Vagina (tissue), 2 donors: ENCODE measurements around the gene LOXL4.

Experiments used
- POLR2A ChIP-seq, 2 donors: fragments of 450-650 bp; IDR thresholded peaks; one replicate each; pipeline ENCODE4 v1.6.1; 2017; ENCODE audit warnings: antibody characterized with exemption in 2 of 2, mild to moderate bottlenecking in 2 of 2, moderate library complexity in 2 of 2
- POLR2AphosphoS5 ChIP-seq, 2 donors: sonication (generic); formaldehyde crosslinking; IDR thresholded peaks; one replicate each; pipeline ENCODE4 v1.9.0; 2017; ENCODE audit warnings: antibody characterized with exemption in 2 of 2, mild to moderate bottlenecking in 2 of 2, low read depth in 1 of 2; ENCODE audit not compliant: insufficient read depth in 1 of 2
- TF ChIP-seq, protein P1 (sequence below), 3 experiments: fragments of 450-650 bp in 2 of 3; fragments of 200-600 bp in 1 of 3; sonication (generic) in 1 of 3; IDR thresholded peaks; one replicate each; pipeline ENCODE4 v1.5.1; 2017 to 2019; ENCODE audit warnings: antibody characterized with exemption in 3 of 3, mild to moderate bottlenecking in 2 of 3, moderate library complexity in 2 of 3

DNA sequence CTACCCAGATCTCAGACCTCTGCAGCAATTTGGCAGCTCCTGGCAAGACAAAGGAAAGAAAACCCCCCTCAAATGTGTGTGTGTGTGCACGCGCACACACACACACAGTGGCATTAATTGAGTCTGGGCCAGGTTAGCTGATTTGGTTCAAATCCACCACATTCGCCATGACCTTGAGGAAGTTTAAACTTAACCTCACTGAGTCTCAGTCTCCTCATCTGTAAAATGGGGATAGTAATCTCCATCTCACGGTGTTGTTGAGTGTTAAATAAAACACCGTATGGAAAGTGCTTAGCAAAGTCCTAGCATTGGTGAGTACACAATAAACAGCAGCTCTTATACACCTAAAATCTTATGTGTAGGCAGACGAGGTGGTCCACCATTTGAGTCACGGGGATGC is 4.9 kb downstream of the LOXL4 start:
- TF ChIP-seq, protein P1, sequence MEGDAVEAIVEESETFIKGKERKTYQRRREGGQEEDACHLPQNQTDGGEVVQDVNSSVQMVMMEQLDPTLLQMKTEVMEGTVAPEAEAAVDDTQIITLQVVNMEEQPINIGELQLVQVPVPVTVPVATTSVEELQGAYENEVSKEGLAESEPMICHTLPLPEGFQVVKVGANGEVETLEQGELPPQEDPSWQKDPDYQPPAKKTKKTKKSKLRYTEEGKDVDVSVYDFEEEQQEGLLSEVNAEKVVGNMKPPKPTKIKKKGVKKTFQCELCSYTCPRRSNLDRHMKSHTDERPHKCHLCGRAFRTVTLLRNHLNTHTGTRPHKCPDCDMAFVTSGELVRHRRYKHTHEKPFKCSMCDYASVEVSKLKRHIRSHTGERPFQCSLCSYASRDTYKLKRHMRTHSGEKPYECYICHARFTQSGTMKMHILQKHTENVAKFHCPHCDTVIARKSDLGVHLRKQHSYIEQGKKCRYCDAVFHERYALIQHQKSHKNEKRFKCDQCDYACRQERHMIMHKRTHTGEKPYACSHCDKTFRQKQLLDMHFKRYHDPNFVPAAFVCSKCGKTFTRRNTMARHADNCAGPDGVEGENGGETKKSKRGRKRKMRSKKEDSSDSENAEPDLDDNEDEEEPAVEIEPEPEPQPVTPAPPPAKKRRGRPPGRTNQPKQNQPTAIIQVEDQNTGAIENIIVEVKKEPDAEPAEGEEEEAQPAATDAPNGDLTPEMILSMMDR (IDR thresholded peaks at IDR 0.05) = no peak
- TF ChIP-seq POLR2A (IDR thresholded peaks at IDR 0.05) (no peak), POLR2AphosphoS5 (IDR thresholded peaks at IDR 0.05; ENCODE audit: insufficient read depth in 1 of 2, low read depth in 1 of 2) (no peak)
